Right cardiac atrium (tissue), 5 donors: ENCODE data around the gene FOXP1. TPM values are rescaled to one million over a fixed set of nuclear protein-coding genes. Genes with fewer than 3 reads are reported as not detected.

Experiments used
- ATAC-seq, 2 donors: fragments of 200-7000 bp; cut with Tn5 transposase; one replicate each; pipeline versions ENCODE4 v1.8.0 to v1.9.1; 2020; ENCODE audit warnings: moderate library complexity in 2 of 2, mild to moderate bottlenecking in 1 of 2
- DNase-seq, 3 donors: peaks; one replicate each; pipeline ENCODE4 v3.0.0-alpha.2; 2020
- H3K27ac ChIP-seq: one replicate; pipeline ENCODE4 v1.5.1; 2013; ENCODE audit warnings: mild to moderate bottlenecking, low read length, control low read depth, moderate library complexity
- H3K27me3 ChIP-seq: one replicate; pipeline ENCODE4 v1.6.1; 2013; ENCODE audit not compliant: control insufficient read depth, insufficient read depth
- H3K4me1 ChIP-seq: one replicate; pipeline ENCODE4 v1.6.1; 2013; ENCODE audit warnings: low read length; ENCODE audit not compliant: control insufficient read depth, insufficient read depth
- H3K4me3 ChIP-seq: one replicate; pipeline ENCODE4 v1.5.1; 2013; ENCODE audit warnings: low read length, control low read depth
- H3K9me3 ChIP-seq: one replicate; pipeline ENCODE4 v1.6.1; 2013; ENCODE audit warnings: low read length; ENCODE audit not compliant: control insufficient read depth
- WGBS: extraction: QIAGEN DNeasy Blood & Tissue Kit; methylation state at CpG from one replicate; pipeline ENCODE4 v1.1.7; 2013; 5-methylcytosine and 5-hydroxymethylcytosine counted together
- intact Hi-C, 4 donors: fragments of 100-400 bp; cut with DNase I; formaldehyde crosslinking; loops; one replicate each; pipeline versions ENCODE4 v1.11.0 to v1.14.0; 2022 to 2023
- polyA plus RNA-seq: library from polyadenylated mRNA; stranded (reverse); fragments of 200-250 nt; gene quantifications from one replicate; pipeline ENCODE4 v1.2.3, GENCODE V29; 2013
- total RNA-seq, 4 donors: library from RNA; stranded (reverse); fragmentation: NEBNext Ultra II Directional; extraction: Animal tissue kit (Norgen Biotek cat#: 25700); gene quantifications; one replicate each; pipeline ENCODE4 v1.2.1, GENCODE V29; 2021
- donor health status: healthy with polysubstance abuse.
- donor health status: DM: no; HTN: yes; CAD: no.
- donor health status: DM: no; HTN: no; CAD: no.
- donor health status: DM: no; HTN: yes; CAD: no; lungs with severe emphysema.
- donor health status: DM: yes; HTN: yes; CAD: no.

FOXP1 gene
- total and polyA plus RNA-seq, 5 donors, result 13.6 to 63.4 (median 57.4) TPM

- no peaks in the 10 kb centered on the region for H3K27me3 ChIP-seq
- peak overlapping the region; percentile 78 for H3K4me3 ChIP-seq
- no peak overlapping the region for H3K27ac ChIP-seq
- H3K9me3 ChIP-seq, result no peaks in the 10 kb centered on the region
- ATAC-seq, result no peak
- H3K4me1 ChIP-seq, result peaks cover 9% of the 10 kb centered on the region
- intact Hi-C loops, result loop anchor here in 3 of 4 donors (2.0 to 5.0 kb wide), 3 partner anchors 58 to 517 kb away; partner anchors contain the start of gene FOXP1 (in 1 of the 3)
- DNase-seq, result no peak
- WGBS, result 9% methylated on average over 4 of the region's 4 CpGs
These were observed 517.8 kb downstream of the FOXP1 start for GRCh38 chr3:71065764-71066013.

- intact Hi-C loops, result loop anchor here in 3 of 4 donors (2.0 to 5.0 kb wide), 4 partner anchors 58 to 517 kb away; partner anchors contain the start of gene FOXP1 (in 1 of the 3)
- peak; percentile 51 to 64 for ATAC-seq
- Histone ChIP-seq H3K4me3 (peak overlapping the region; percentile 78), H3K27ac (peak overlapping the region; percentile 95), H3K4me1 (peaks cover 9% of the 10 kb centered on the region), H3K27me3 (no peaks in the 10 kb centered on the region), H3K9me3 (no peaks in the 10 kb centered on the region)
- under 1% methylated on average over 85 of the region's 85 CpGs for WGBS
- peak; percentile 62 to 87 (median 85) for DNase-seq
These were observed 518.4 kb downstream of the FOXP1 start for GRCh38 chr3:71064956-71065763.

- intact Hi-C loops, result loop anchor here in 2 of 4 donors (2.0 to 5.0 kb wide), 2 partner anchors 62 to 68 kb away; no protein-coding TSS in a partner anchor
- DNase-seq, result peak; percentile 38 to 76 (median 63)
- peak overlapping the region; percentile 78 for H3K4me3 ChIP-seq
- ATAC-seq, result peak; percentile 50 to 69
- H3K9me3 ChIP-seq, result no peaks in the 10 kb centered on the region
- H3K4me1 ChIP-seq, result peaks cover 7% of the 10 kb centered on the region
- H3K27ac ChIP-seq, result peak overlapping the region; percentile 74
- under 1% methylated on average over 46 of the region's 46 CpGs for WGBS
- no peaks in the 10 kb centered on the region for H3K27me3 ChIP-seq
These were observed 519.1 kb downstream of the FOXP1 start for GRCh38 chr3:71064291-71064955.

- DNase-seq (peak; percentile 31 to 65 (median 62)), ATAC-seq (peak; percentile 60 to 63)
- Histone ChIP-seq H3K4me1 (peaks cover 7% of the 10 kb centered on the region), H3K27ac (peak overlapping the region; percentile 74), H3K27me3 (no peaks in the 10 kb centered on the region), H3K4me3 (peak overlapping the region; percentile 78), H3K9me3 (no peaks in the 10 kb centered on the region)
- 0% methylated on average over 13 of the region's 13 CpGs for WGBS
- intact Hi-C loops, result loop anchor here in 2 of 4 donors (2.0 to 5.0 kb wide), 2 partner anchors 63 to 68 kb away; no protein-coding TSS in a partner anchor
These were observed 519.7 kb downstream of the FOXP1 start for GRCh38 chr3:71063773-71064290.

- peaks cover 5% of the 10 kb centered on the region for H3K4me1 ChIP-seq
- H3K27me3 ChIP-seq, result no peaks in the 10 kb centered on the region
- ATAC-seq, result no peak
These were observed 520.4 kb downstream of the FOXP1 start for GRCh38 chr3:71062952-71063772.

GRCh38 chr3:71062037-71062932, 521.2 kb downstream of the FOXP1 start:
- DNase-seq (no peak), ATAC-seq (no peak)
- Histone ChIP-seq H3K9me3 (no peaks in the 10 kb centered on the region), H3K27me3 (no peaks in the 10 kb centered on the region), H3K4me3 (peak overlapping the region; percentile 78), H3K27ac (peak overlapping the region; percentile 42), H3K4me1 (peaks cover 5% of the 10 kb centered on the region)
- 16% methylated on average over 14 of the region's 14 CpGs for WGBS
- intact Hi-C loops, result loop anchor here in 1 of 4 donors (5.0 kb wide), 1 partner anchor 70 kb away; no protein-coding TSS in a partner anchor

More at GRCh38 chr3:71062952-71063772, 520.4 kb downstream of the FOXP1 start:
- WGBS, result 6% methylated on average over 6 of the region's 6 CpGs
- no peaks in the 10 kb centered on the region for H3K9me3 ChIP-seq
- peak overlapping the region; percentile 42 for H3K27ac ChIP-seq
- no peak for DNase-seq
- peak overlapping the region; percentile 78 for H3K4me3 ChIP-seq
- intact Hi-C loops, result loop anchor here in 1 of 4 donors (5.0 kb wide), 1 partner anchor 69 kb away; no protein-coding TSS in a partner anchor

GRCh38 chr3:71061581-71061980, 521.9 kb downstream of the FOXP1 start:
- 36% methylated on average over 3 of the region's 3 CpGs for WGBS
- no peaks in the 10 kb centered on the region for H3K4me1 ChIP-seq
- peak overlapping the region; percentile 78 for H3K4me3 ChIP-seq
- no peaks in the 10 kb centered on the region for H3K27me3 ChIP-seq
- no peak overlapping the region for H3K27ac ChIP-seq
- no peak for DNase-seq
- H3K9me3 ChIP-seq, result no peaks in the 10 kb centered on the region
- no peak for ATAC-seq
- intact Hi-C loops, result loop anchor here in 1 of 4 donors (5.0 kb wide), 1 partner anchor 71 kb away; no protein-coding TSS in a partner anchor

- Histone ChIP-seq H3K27me3 (no peaks in the 10 kb centered on the region), H3K27ac (no peak overlapping the region), H3K4me1 (no peaks in the 10 kb centered on the region), H3K4me3 (peak overlapping the region; percentile 36), H3K9me3 (no peaks in the 10 kb centered on the region)
- intact Hi-C loops, result loop anchor here in 1 of 4 donors (5.0 kb wide), 1 partner anchor 71 kb away; no protein-coding TSS in a partner anchor
- 35% methylated on average over 4 of the region's 4 CpGs for WGBS
- ATAC-seq (no peak), DNase-seq (no peak)
These were observed 522.5 kb downstream of the FOXP1 start for GRCh38 chr3:71061037-71061436.

- 57% methylated on average over 2 of the region's 2 CpGs for WGBS
- no peaks in the 10 kb centered on the region for H3K4me1 ChIP-seq
- intact Hi-C loops, result loop anchor here in 1 of 4 donors (5.0 kb wide), 1 partner anchor 72 kb away; no protein-coding TSS in a partner anchor
- no peaks in the 10 kb centered on the region for H3K9me3 ChIP-seq
- no peaks in the 10 kb centered on the region for H3K27me3 ChIP-seq
- H3K4me3 ChIP-seq, result peak overlapping the region; percentile 36
- DNase-seq, result no peak
- no peak for ATAC-seq
- no peak overlapping the region for H3K27ac ChIP-seq
These were observed 523.0 kb downstream of the FOXP1 start for GRCh38 chr3:71060536-71060935.
